A673 (cell line): ENCODE measurements around the gene EGFL8.

ENCODE experiments used
- CTCF ChIP-seq: fragments of 300-800, 200-600 bp; sonication (generic); conservative IDR thresholded peaks from 2 replicates; pipeline ENCODE4 v1.5.1; 2017; ENCODE audit warnings: low read depth, mild to moderate bottlenecking, antibody characterized with exemption, low read length, moderate library complexity, mixed read lengths
- EZH2 ChIP-seq: fragments of 200-600 bp; sonication (generic); IDR thresholded peaks from 2 replicates; pipeline ENCODE4 v1.6.1; 2017; ENCODE audit warnings: borderline replicate concordance, low read depth, mild to moderate bottlenecking, mixed read lengths, antibody characterized with exemption, low read length; ENCODE audit not compliant: poor library complexity, severe bottlenecking

- TF ChIP-seq CTCF = peak; percentile 59
- no peak for TF ChIP-seq EZH2
Measured at GRCh38 chr6:32116674-32117073, 47.7 kb upstream of the EGFL8 start.
